Stomach smooth muscle (tissue), 2 donors: ENCODE data around the gene SCUBE1.

Source experiments
- H3K27ac ChIP-seq: one replicate; pipeline ENCODE4 v1.7.0; 2013; ENCODE audit warnings: mild to moderate bottlenecking, low read length, inconsistent platforms
- H3K27me3 ChIP-seq, 2 donors: one replicate each; pipeline ENCODE4 v1.7.0; 2013; ENCODE audit warnings: low read length in 2 of 2; ENCODE audit not compliant: insufficient read depth in 2 of 2, control insufficient read depth in 1 of 2
- H3K36me3 ChIP-seq, 2 donors: one replicate each; pipeline ENCODE4 v1.7.0; 2013; ENCODE audit warnings: low read length in 2 of 2; ENCODE audit not compliant: control insufficient read depth in 2 of 2, insufficient read depth in 2 of 2
- H3K4me1 ChIP-seq: one replicate; pipeline ENCODE4 v1.7.0; 2013; ENCODE audit warnings: low read length; ENCODE audit not compliant: control insufficient read depth, insufficient read depth
- H3K4me3 ChIP-seq, 2 donors: one replicate each; pipeline ENCODE4 v1.7.0; 2013; ENCODE audit warnings: low read length in 2 of 2
- H3K9ac ChIP-seq, 2 donors: one replicate each; pipeline ENCODE4 v1.7.0; 2013; ENCODE audit warnings: low read length in 2 of 2, mild to moderate bottlenecking in 1 of 2
- H3K9me3 ChIP-seq, 2 donors: one replicate each; pipeline ENCODE4 v1.7.0; 2013; ENCODE audit warnings: low read length in 2 of 2; ENCODE audit not compliant: control insufficient read depth in 2 of 2
- donor health status: healthy.
- donor health status: Pancreatic carcinoma.

Gene SCUBE1

DNA sequence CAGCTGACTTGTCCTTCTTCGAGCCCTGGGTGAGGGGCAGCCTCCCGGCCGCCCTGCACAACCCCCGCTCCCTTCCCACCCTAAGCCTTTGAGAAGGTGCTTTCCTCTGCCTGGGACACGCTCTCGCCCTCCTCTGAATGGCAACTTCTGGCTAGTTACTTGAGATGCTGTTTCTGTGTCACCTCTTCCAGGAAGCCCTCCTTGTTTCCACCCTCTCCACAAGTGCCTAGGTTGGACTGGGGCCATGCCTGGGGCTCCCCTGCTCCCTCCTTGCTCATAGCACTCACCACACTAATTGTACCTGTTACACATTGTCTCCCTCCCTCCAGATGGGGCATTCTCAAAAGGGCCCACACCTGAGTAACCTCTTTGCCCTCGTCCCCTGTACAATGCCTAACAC lies 72.2 kb downstream of the SCUBE1 start:
- Histone ChIP-seq H3K9me3 (no peaks in the 10 kb centered on the region), H3K4me3 (no peak overlapping the region), H3K27me3 (no peaks in the 10 kb centered on the region), H3K4me1 (peaks cover 23% of the 10 kb centered on the region), H3K9ac (no peak overlapping the region), H3K36me3 (peaks cover 0 to 3% of the 10 kb centered on the region in 2 donors), H3K27ac (no peak overlapping the region)

DNA sequence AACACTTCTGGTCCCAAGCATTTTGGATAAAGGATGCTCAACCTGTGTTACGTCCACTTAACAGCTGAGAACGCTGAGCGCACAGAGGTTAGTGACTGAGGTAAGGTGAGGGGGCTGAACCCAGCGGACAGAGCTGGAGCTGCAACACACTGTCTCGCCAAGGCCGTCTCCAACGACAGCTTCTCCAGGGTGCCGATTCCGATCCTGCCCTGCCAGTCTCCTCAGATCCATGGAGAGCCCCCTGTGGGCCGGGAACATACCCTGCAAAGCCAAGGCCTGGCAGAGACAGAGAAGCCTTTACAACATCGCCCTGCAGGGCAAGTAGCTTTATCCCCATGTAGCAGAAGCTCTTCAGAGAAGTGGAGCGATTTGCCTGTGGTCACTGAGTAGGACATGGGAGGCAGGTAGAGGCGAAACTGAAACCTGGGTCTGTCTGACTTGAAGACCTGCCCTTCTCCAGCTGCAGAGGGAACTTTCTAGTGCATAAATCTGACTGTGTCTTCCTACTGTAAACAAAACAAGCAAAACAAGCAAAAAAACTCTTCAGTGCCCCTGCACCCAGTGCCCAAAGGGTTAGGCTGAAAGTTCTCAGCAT lies 72.8 kb downstream of the SCUBE1 start:
- Histone ChIP-seq H3K36me3 (peaks cover 0 to 3% of the 10 kb centered on the region in 2 donors), H3K27ac (no peak overlapping the region), H3K4me1 (peaks cover 23% of the 10 kb centered on the region), H3K9ac (no peak overlapping the region), H3K4me3 (no peak overlapping the region), H3K9me3 (no peaks in the 10 kb centered on the region), H3K27me3 (no peaks in the 10 kb centered on the region)

DNA sequence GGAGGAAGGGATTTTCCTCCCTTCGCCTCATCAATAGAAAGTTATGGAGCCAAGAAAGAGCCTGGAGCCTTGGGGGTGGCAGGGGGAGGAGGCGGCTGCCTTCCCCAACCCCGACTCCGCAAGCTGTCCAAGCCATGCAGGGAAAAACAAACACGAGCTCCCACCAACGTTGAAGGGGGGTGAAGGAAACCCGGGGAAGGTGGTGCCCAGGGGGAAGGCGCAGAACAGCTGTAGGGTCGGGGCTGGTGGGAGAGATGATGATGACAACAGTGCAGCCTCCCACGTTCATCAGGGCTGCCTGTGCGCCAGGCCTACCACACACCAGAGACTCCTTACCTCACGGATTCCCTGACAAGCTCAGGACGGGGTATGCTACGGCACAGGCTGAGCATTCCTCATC lies 73.5 kb downstream of the SCUBE1 start:
- Histone ChIP-seq H3K36me3 (peaks cover 0 to 3% of the 10 kb centered on the region in 2 donors), H3K27ac (no peak overlapping the region), H3K9ac (no peak overlapping the region), H3K9me3 (no peaks in the 10 kb centered on the region), H3K4me3 (no peak overlapping the region), H3K27me3 (no peaks in the 10 kb centered on the region), H3K4me1 (peaks cover 25% of the 10 kb centered on the region)

DNA sequence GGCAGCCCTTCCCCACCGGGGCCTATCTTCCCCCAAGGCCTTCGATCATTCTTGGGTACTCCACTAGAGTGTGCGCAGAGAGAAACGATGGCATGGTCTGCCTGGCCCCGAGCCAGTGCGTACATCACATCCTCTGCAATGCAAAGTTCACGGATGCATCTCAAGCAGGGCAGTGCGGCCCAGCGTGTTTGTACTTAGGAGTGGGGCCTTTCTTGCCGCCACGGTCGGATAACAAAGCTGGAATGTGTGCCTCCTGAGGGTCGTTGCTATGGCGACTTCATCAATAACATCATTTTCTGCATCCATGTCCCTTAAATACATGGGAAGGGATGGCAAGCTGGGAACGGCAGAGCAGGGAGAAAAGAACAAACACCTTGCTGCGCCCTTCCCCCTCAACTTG lies 73.9 kb downstream of the SCUBE1 start:
- H3K4me3 ChIP-seq = no peak overlapping the region
- H3K4me1 ChIP-seq = peaks cover 29% of the 10 kb centered on the region
- no peak overlapping the region for H3K27ac ChIP-seq
- no peaks in the 10 kb centered on the region for H3K27me3 ChIP-seq
- no peaks in the 10 kb centered on the region for H3K9me3 ChIP-seq
- no peak overlapping the region for H3K9ac ChIP-seq
- H3K36me3 ChIP-seq = peaks cover 0 to 3% of the 10 kb centered on the region in 2 donors

DNA sequence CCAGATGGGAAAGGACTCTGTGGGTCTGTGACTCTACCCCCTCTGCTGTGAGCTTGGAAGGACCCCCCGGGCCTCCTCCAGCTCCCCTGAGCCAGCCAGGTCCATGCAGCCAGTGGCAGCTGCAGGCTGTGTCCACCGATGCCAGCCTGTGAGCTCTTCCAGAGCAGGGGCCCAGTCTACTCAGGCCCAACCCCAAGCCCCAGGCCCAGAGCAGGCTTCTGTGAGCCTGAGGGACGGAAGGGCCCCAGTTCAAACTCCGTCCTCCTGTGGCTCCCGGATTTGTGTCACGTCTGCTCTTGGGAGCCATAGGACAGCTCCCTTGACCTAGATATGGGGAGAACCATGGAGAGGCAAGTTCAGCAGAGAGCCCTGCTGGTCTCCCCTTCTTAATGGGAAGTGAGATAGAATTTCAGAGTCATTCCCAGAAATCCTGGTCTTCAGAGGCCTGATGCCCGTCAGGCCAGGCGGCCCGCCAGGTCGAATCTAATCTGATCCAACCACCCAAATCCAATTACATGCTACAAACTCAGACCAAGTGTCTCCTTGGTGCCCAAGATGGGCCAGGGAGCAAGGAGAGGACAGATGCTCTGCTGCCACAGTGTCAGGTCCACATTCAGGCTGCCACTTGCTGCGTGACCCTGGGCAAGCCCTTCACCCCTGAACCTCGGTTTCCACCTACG lies 75.1 kb downstream of the SCUBE1 start:
- H3K9ac ChIP-seq = no peak overlapping the region
- peaks cover 0 to 3% of the 10 kb centered on the region in 2 donors for H3K36me3 ChIP-seq
- no peak overlapping the region for H3K27ac ChIP-seq
- H3K4me3 ChIP-seq = no peak overlapping the region
- no peaks in the 10 kb centered on the region for H3K9me3 ChIP-seq
- H3K4me1 ChIP-seq = peaks cover 32% of the 10 kb centered on the region
- peaks cover 0 to 2% of the 10 kb centered on the region in 2 donors for H3K27me3 ChIP-seq

DNA sequence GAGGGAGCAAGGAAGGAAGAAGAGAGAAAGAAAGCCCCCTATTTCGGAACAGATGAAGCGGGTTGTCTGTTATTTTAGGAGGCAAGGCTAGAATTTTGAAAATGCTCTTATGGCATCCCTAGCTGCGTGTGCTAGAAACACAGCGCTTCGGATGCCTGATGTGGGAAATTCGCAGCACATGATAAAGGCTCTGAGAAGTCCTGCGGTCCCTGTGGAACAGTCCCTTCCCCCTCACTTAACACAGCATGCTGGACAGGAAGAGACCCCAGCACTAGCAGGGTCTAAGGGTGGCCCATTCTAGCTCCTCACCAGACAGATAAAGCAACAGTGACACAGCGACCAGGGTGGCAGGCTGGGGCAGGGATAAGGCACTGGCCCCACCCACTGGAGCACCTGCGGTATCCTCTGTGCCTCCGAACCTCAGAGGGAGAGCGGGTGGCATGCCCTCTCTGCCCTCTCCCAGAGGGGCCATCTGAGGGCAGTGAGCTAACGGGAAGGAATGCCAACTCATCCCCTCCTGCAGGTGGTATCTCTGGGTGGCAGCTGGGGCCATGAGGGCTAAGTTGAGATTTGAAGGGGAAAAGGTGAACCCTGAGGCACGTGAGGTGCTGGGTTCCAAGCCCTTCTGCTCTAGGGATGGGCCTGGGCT lies 75.7 kb downstream of the SCUBE1 start:
- Histone ChIP-seq H3K9ac (no peak overlapping the region), H3K36me3 (peaks cover 0 to 4% of the 10 kb centered on the region in 2 donors), H3K27ac (no peak overlapping the region), H3K9me3 (no peaks in the 10 kb centered on the region), H3K27me3 (peaks cover 0 to 2% of the 10 kb centered on the region in 2 donors), H3K4me3 (no peak overlapping the region), H3K4me1 (peaks cover 26% of the 10 kb centered on the region)

DNA sequence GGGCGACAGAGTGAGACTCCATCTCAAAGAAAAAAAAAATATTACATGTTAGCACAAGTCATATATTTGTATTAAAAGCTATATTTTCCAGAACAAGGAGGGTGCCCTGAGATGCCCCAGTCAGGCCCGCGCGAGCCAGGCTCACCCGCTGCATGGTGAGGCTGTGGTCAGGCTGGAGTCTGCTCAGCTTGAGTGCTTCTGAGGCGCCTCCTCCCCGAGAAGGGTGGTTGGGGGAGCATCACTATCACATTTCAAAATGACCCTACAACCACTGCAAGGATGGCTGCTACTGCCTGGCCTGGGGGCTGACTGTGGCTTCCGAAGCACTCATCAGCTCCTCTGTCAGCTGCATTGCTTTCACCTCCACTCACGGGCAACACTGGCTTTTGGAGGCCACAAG lies 77.1 kb downstream of the SCUBE1 start:
- no peak overlapping the region for H3K27ac ChIP-seq
- H3K27me3 ChIP-seq = peaks cover 0 to 2% of the 10 kb centered on the region in 2 donors
- H3K36me3 ChIP-seq = peaks cover 0 to 7% of the 10 kb centered on the region in 2 donors
- no peak overlapping the region for H3K4me3 ChIP-seq
- H3K9me3 ChIP-seq = no peaks in the 10 kb centered on the region
- H3K4me1 ChIP-seq = peaks cover 19% of the 10 kb centered on the region
- H3K9ac ChIP-seq = no peak overlapping the region

DNA sequence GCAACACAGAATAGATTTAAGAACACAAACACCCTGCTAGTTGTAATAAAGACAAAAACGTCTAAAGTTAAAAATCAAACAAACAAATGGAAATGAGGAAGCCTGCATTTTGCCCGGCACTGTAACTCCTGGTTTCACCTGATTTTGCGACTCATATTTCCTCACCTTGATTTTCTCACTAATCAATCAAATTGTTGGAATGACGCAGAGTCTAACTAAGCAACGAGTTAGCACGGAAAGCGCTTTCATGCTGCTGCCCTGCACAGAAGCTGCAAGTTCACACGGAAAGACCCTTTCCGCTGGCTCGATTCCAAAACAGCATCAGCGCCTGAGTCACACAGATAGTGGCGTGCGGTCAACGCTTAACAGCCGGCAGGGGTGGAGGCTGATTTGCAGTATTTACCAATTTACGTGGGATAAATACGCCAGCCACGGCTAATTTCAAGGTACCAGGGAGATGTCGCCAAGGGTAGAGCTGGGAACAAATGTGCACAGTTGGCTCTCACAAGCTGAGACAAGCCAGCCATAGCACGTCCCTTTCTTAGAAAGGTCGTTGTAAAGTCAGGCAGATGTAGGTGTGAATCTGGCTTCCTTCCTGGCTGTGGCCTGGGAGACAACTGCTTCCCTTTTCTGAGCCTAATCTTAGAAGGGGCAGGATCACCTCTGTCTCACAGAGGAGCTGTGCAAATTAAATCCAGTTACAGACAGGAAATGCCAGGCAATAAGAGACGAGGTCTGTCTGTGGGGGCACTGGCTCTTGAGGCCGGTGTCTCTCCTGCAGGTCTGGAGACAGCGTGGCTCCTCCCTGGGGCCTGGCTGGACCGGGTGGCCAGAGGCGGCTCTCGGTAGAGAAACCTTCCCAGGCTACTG lies 79.3 kb downstream of the SCUBE1 start:
- Histone ChIP-seq H3K9ac (no peak overlapping the region), H3K9me3 (no peaks in the 10 kb centered on the region), H3K4me3 (no peak overlapping the region), H3K27ac (no peak overlapping the region), H3K27me3 (peaks cover 0 to 2% of the 10 kb centered on the region in 2 donors), H3K36me3 (peaks cover 0 to 11% of the 10 kb centered on the region in 2 donors), H3K4me1 (peaks cover 12% of the 10 kb centered on the region)

DNA sequence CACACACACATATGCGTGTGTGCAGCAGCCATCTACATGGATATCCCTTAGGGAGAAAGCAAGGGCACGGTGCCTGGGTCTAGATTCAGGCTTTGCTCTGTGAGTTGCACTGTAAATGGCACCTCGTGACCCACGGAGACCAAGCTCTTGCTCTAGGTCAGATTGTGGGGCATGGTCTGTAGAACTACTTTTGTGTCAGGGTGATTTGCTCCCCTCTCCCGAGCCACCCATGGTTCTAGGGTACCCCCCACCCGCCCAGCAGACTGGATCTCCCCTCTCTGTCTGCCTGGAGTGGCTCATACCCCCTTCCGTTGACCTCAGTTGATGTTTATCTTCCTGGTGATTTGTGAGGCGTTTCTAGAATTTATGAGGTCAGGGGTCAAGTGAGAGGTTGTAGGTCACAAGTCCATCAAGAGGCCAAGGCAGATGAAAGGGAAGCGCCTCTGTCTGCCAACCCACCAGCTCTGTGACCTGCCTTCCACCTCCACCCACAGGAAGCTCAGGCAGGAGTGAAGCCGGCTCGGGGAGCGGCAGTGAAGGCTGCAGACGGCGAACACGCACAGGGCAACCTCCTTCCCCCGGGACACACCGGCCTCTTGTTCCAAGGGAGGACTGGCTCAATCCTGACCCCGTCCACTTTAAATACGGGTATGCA lies 80.1 kb downstream of the SCUBE1 start:
- Histone ChIP-seq H3K9ac (no peak overlapping the region), H3K27ac (no peak overlapping the region), H3K9me3 (no peaks in the 10 kb centered on the region), H3K4me1 (peaks cover 12% of the 10 kb centered on the region), H3K27me3 (peaks cover 0 to 2% of the 10 kb centered on the region in 2 donors), H3K4me3 (no peak overlapping the region), H3K36me3 (peaks cover 0 to 11% of the 10 kb centered on the region in 2 donors)
